OCI-LY3 (cell line): Measurements from ENCODE around the gene BIRC7.

ENCODE experiments used
- H2AFZ ChIP-seq: fragments of 200-600, 300-600 bp; shearing (Covaris generic); 2 replicates; pipeline ENCODE4 v1.6.0; 2014; ENCODE audit warnings: antibody characterized with exemption, low read depth, low read length
- H3K27ac ChIP-seq: fragments of 200-600, 300-600 bp; sonication (generic); 2 replicates; pipeline ENCODE4 v1.5.1; 2014; ENCODE audit warnings: mild to moderate bottlenecking, low read length, moderate library complexity, mixed read lengths
- H3K27me3 ChIP-seq: fragments of 200-600, 300-600 bp; sonication (generic); 2 replicates; pipeline ENCODE4 v1.6.1; 2014; ENCODE audit warnings: low read depth, low read length, mixed read lengths
- H3K36me3 ChIP-seq: fragments of 200-600, 300-600 bp; sonication (generic); replicated peaks from 2 replicates; pipeline ENCODE3; 2014; ENCODE audit warnings: low read depth, low read length, mixed read lengths
- H3K4me1 ChIP-seq: fragments of 300-600, 200-600 bp; sonication (generic); 2 replicates; pipeline ENCODE4 v1.6.1; 2014; ENCODE audit warnings: low read length, mixed read lengths
- H3K4me2 ChIP-seq: fragments of 200-600, 300-600 bp; sonication (generic); 2 replicates; pipeline ENCODE4 v1.6.1; 2014; ENCODE audit warnings: low read length, mixed read lengths
- H3K4me3 ChIP-seq: fragments of 300-600, 200-600 bp; sonication (generic); 2 replicates; pipeline ENCODE4 v1.5.1; 2014; ENCODE audit warnings: antibody characterized with exemption, mild to moderate bottlenecking, low read length, moderate library complexity
- H3K79me2 ChIP-seq: fragments of 300-600, 200-600 bp; shearing (Covaris generic); 2 replicates; pipeline ENCODE4 v1.6.1; 2014; ENCODE audit warnings: mild to moderate bottlenecking, low read length, mixed read lengths
- H3K9ac ChIP-seq: fragments of 300-600, 200-600 bp; shearing (Covaris generic); 2 replicates; pipeline ENCODE4 v1.6.0; 2014; ENCODE audit warnings: mild to moderate bottlenecking, low read length, moderate library complexity
- H3K9me3 ChIP-seq: fragments of 200-600, 300-600 bp; shearing (Covaris generic); 2 replicates; pipeline ENCODE4 v1.6.1; 2014; ENCODE audit warnings: low read length, mixed read lengths; ENCODE audit not compliant: insufficient read depth
- H4K20me1 ChIP-seq: fragments of 200-600, 300-600 bp; sonication (generic); 2 replicates; pipeline ENCODE4 v1.6.1; 2016; ENCODE audit warnings: low read length, mixed read lengths; ENCODE audit not compliant: insufficient read depth
- EZH2phosphoT487 ChIP-seq: fragments of 200-600 bp; shearing (Covaris generic); IDR thresholded peaks from 2 replicates; pipeline ENCODE4 v1.6.1; 2018; ENCODE audit warnings: antibody characterized with exemption, mixed run types, low read depth
- TF ChIP-seq, protein P1 (sequence below): fragments of 200-600, 300-600 bp; sonication (generic); IDR thresholded peaks from 2 replicates; pipeline ENCODE4 v1.5.1; 2014; ENCODE audit warnings: antibody characterized with exemption, low read length, low read depth

Gene BIRC7

DNA sequence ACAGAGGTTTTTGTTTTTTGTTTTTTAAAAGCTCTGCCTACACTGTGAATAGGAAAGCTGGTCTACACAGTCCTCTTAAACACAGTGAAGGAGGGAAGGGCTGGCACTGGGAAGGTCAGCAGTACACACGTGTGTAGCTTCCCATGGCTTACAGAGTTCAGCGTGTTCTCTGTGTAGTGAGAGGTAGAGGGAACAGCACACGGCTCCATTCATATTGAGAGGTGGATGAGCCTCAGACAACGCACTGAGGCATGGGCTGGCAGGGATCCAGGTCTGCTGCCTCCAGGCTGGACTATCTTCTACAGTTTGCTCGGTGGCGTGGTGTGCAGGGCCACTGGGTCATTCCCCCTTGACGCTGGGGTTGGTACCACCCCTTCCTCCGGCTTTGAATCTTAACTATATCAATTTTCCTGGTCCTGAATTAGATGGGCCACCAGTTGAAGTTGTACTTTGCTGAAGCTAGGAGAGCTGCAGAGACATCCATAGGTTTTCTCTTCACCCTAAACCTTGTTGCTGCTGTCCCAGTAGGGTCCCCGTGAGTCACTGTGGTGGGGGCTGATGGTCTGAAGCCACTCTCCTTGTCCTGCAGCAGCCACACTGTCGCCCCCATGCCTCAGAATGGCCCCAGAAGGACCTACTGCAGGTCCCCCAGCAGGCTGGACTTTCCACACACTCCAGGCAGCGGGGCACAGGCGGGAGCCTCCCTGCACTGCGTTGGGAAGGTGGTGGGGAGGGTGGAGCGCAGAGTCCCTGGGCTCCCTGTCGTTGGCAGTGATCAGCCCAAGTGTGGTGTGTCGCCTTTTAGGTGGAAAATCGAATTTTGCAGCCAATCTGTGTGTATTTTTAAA lies 38.9 kb downstream of the BIRC7 start:
- no peak overlapping the region for H3K4me3 ChIP-seq
- no peak overlapping the region for H2AFZ ChIP-seq
- H4K20me1 ChIP-seq: peaks cover 30% of the 10 kb centered on the region
- no peaks in the 10 kb centered on the region for H3K9me3 ChIP-seq
- peaks cover 14% of the 10 kb centered on the region for H3K4me1 ChIP-seq
- no peak overlapping the region for H3K9ac ChIP-seq
- TF ChIP-seq, protein P1, sequence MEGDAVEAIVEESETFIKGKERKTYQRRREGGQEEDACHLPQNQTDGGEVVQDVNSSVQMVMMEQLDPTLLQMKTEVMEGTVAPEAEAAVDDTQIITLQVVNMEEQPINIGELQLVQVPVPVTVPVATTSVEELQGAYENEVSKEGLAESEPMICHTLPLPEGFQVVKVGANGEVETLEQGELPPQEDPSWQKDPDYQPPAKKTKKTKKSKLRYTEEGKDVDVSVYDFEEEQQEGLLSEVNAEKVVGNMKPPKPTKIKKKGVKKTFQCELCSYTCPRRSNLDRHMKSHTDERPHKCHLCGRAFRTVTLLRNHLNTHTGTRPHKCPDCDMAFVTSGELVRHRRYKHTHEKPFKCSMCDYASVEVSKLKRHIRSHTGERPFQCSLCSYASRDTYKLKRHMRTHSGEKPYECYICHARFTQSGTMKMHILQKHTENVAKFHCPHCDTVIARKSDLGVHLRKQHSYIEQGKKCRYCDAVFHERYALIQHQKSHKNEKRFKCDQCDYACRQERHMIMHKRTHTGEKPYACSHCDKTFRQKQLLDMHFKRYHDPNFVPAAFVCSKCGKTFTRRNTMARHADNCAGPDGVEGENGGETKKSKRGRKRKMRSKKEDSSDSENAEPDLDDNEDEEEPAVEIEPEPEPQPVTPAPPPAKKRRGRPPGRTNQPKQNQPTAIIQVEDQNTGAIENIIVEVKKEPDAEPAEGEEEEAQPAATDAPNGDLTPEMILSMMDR: no peak
- no peak for TF ChIP-seq EZH2phosphoT487
- H3K27me3 ChIP-seq: no peaks in the 10 kb centered on the region
- peak overlapping the region; percentile 95 for H3K4me2 ChIP-seq
- no peak overlapping the region for H3K27ac ChIP-seq
- H3K36me3 ChIP-seq: peaks cover 26% of the 10 kb centered on the region
- peaks cover 51% of the 10 kb centered on the region for H3K79me2 ChIP-seq

DNA sequence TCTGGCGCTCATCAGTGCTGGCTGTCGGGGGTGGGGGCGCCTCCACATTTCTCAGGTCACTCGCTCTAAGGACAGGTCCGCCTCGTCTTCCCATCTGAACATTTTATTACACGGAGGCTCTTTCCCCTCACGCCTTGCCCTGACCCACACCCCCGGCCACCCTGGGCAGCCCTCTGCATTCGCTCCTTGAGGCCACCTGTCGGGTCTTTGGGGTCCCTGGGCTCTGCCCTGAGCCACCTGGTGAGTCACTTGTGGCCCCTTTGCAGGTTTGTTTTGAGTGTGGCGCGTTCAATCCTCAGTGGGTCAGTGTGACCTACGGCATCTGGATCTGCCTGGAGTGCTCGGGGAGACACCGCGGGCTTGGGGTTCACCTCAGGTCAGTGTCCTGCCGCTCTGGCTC lies 40.1 kb downstream of the BIRC7 start:
- Histone ChIP-seq H3K36me3 (peaks cover 28% of the 10 kb centered on the region), H3K79me2 (peaks cover 51% of the 10 kb centered on the region), H3K27me3 (no peaks in the 10 kb centered on the region), H3K9ac (no peak overlapping the region), H3K9me3 (no peaks in the 10 kb centered on the region), H3K4me1 (peaks cover 14% of the 10 kb centered on the region), H4K20me1 (peaks cover 30% of the 10 kb centered on the region), H2AFZ (no peak overlapping the region), H3K27ac (no peak overlapping the region), H3K4me2 (no peak overlapping the region), H3K4me3 (no peak overlapping the region)
- no peak for TF ChIP-seq EZH2phosphoT487
- TF ChIP-seq, protein P1: no peak

DNA sequence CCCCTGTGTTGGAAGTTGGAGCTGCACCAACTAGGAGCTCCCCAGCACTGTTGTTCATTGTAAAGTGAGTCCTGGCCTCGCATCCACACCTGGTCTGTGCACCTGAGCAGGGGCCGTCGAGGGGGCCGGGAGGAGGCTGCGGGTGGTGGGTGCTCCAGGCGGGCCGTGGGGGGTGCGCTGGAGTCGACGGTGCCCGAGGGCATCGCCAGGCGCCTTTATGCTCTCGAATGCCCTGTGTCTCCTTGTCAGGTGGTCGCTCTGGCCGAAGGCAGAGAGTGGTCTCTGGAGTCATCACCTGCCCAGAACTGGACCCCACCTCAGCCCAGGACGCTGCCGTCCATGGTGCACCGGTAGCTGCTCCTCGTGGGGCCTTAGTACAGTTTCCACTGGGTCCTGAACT lies 41.3 kb downstream of the BIRC7 start:
- H4K20me1 ChIP-seq: peaks cover 33% of the 10 kb centered on the region
- H3K9me3 ChIP-seq: no peaks in the 10 kb centered on the region
- H3K4me1 ChIP-seq: peaks cover 9% of the 10 kb centered on the region
- peaks cover 30% of the 10 kb centered on the region for H3K36me3 ChIP-seq
- H2AFZ ChIP-seq: no peak overlapping the region
- no peak overlapping the region for H3K4me3 ChIP-seq
- H3K27ac ChIP-seq: no peak overlapping the region
- H3K79me2 ChIP-seq: peaks cover 51% of the 10 kb centered on the region
- no peak overlapping the region for H3K4me2 ChIP-seq
- no peak overlapping the region for H3K9ac ChIP-seq
- TF ChIP-seq EZH2phosphoT487: no peak
- no peaks in the 10 kb centered on the region for H3K27me3 ChIP-seq

DNA sequence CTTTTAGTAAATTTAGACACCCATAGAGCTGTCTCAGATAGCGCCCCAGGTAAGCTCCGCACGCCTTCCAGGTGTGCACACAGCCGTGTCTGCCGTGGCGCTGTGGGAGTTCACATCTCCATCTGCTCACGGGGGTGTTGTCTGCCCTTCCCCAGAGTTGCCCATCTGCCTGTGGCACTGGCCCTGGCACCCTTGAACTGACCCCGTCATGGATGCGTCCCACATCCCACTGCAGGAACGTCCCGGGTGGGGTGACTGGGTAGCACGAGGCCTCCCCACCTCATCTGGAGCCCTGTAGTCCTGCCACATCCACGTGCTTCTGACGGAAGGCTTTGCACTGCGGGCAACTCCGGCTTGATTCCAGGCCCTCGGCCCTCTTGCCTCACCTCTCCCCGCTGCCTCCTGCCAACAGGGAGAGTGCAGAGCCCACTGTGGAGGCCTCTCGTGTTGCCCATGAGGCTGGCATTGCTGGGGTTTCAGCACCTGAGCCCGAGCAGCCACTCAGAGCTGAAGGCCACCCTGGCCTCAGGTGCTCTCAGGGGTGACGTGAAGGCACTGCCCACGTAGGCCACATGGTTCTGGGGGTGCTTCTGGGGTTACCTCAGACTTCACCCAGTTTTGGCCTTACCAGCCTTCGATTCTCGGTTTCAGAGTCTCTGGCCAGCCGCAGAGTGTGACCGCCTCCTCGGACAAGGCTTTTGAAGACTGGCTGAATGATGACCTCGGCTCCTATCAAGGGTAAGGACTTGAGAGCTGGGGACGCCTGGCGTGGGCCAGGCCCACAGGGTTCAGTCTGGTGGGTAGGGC lies 42.0 kb downstream of the BIRC7 start:
- H3K4me1 ChIP-seq: peaks cover 9% of the 10 kb centered on the region
- H4K20me1 ChIP-seq: peaks cover 33% of the 10 kb centered on the region
- no peak overlapping the region for H3K9ac ChIP-seq
- no peak overlapping the region for H2AFZ ChIP-seq
- no peak overlapping the region for H3K27ac ChIP-seq
- peaks cover 50% of the 10 kb centered on the region for H3K79me2 ChIP-seq
- no peaks in the 10 kb centered on the region for H3K27me3 ChIP-seq
- no peak overlapping the region for H3K4me2 ChIP-seq
- no peak overlapping the region for H3K4me3 ChIP-seq
- H3K36me3 ChIP-seq: peaks cover 30% of the 10 kb centered on the region
- H3K9me3 ChIP-seq: no peaks in the 10 kb centered on the region
- no peak for TF ChIP-seq EZH2phosphoT487
- TF ChIP-seq, protein P1: no peak
